H9 (cell line): ENCODE data around the gene MRGPRX2. TPM values are rescaled to one million over a fixed set of nuclear protein-coding genes. Genes with fewer than 3 reads are reported as not detected.

Experiments used
- DNase-seq: peaks from one replicate; pipeline ENCODE4 v3.0.0-alpha.2; 2017
- H2AFZ ChIP-seq: one replicate; pipeline ENCODE4 v1.6.1; 2013; ENCODE audit warnings: mild to moderate bottlenecking, low read length, control low read depth, moderate library complexity
- H2AK5ac ChIP-seq: 2 replicates; pipeline ENCODE4 v1.6.1; 2013; ENCODE audit warnings: low read length, control low read depth, mixed read lengths; ENCODE audit not compliant: insufficient read length
- H2BK120ac ChIP-seq: one replicate; pipeline ENCODE4 v1.6.1; 2013; ENCODE audit warnings: low read depth, mild to moderate bottlenecking, low read length, control low read depth, inconsistent platforms; ENCODE audit not compliant: poor library complexity, severe bottlenecking
- H2BK12ac ChIP-seq: 2 replicates; pipeline ENCODE4 v1.6.1; 2013; ENCODE audit warnings: low read length, control low read depth, mixed read lengths, low read depth; ENCODE audit not compliant: insufficient read length
- H2BK15ac ChIP-seq: 2 replicates; pipeline ENCODE4 v1.6.1; 2013; ENCODE audit warnings: low read depth, low read length, control low read depth
- H2BK20ac ChIP-seq: one replicate; pipeline ENCODE4 v1.6.1; 2013; ENCODE audit warnings: low read depth, mild to moderate bottlenecking, low read length, control low read depth, inconsistent platforms; ENCODE audit not compliant: poor library complexity, severe bottlenecking
- H2BK5ac ChIP-seq: 2 replicates; pipeline ENCODE4 v1.6.1; 2013; ENCODE audit warnings: low read length, control low read depth, mixed read lengths; ENCODE audit not compliant: insufficient read length
- H3K14ac ChIP-seq: 2 replicates; pipeline ENCODE4 v1.6.1; 2013; ENCODE audit warnings: low read length, control low read depth; ENCODE audit not compliant: insufficient read depth
- H3K18ac ChIP-seq: 2 replicates; pipeline ENCODE4 v1.6.1; 2013; ENCODE audit warnings: low read depth, mild to moderate bottlenecking, mixed read lengths, low read length, control low read depth; ENCODE audit not compliant: insufficient read length
- H3K23ac ChIP-seq: 2 replicates; pipeline ENCODE4 v1.6.1; 2013; ENCODE audit warnings: low read length, control low read depth, mixed read lengths, low read depth; ENCODE audit not compliant: insufficient read length
- H3K23me2 ChIP-seq: 2 replicates; pipeline ENCODE4 v1.6.1; 2013; ENCODE audit warnings: low read depth, mild to moderate bottlenecking, mixed read lengths, low read length, control low read depth; ENCODE audit not compliant: insufficient read length, poor library complexity, severe bottlenecking
- H3K27ac ChIP-seq: 2 replicates; pipeline ENCODE4 v1.5.1; 2013; ENCODE audit warnings: low read length, control low read depth, mixed read lengths, low read depth; ENCODE audit not compliant: insufficient read length
- H3K27me3 ChIP-seq: 2 replicates; pipeline ENCODE4 v1.6.1; 2013; ENCODE audit warnings: low read length, control low read depth, inconsistent platforms; ENCODE audit not compliant: insufficient read depth
- H3K4ac ChIP-seq: 2 replicates; pipeline ENCODE4 v1.6.1; 2013; ENCODE audit warnings: low read depth, mild to moderate bottlenecking, control low read depth, inconsistent platforms, low read length, moderate library complexity
- H3K4me1 ChIP-seq: 2 replicates; pipeline ENCODE4 v1.6.1; 2013; ENCODE audit warnings: low read length, control low read depth, inconsistent platforms; ENCODE audit not compliant: insufficient read depth
- H3K4me2 ChIP-seq: 2 replicates; pipeline ENCODE4 v1.6.1; 2013; ENCODE audit warnings: low read length, control low read depth, mixed read lengths; ENCODE audit not compliant: insufficient read length, insufficient read depth
- H3K56ac ChIP-seq: 2 replicates; pipeline ENCODE4 v1.6.1; 2013; ENCODE audit warnings: low read depth, mild to moderate bottlenecking, mixed read lengths, low read length, control low read depth; ENCODE audit not compliant: insufficient read length
- H3K79me1 ChIP-seq: 2 replicates; pipeline ENCODE4 v1.6.1; 2013; ENCODE audit warnings: low read depth, mild to moderate bottlenecking, moderate library complexity, low read length, control low read depth, inconsistent platforms; ENCODE audit not compliant: insufficient read depth, poor library complexity, severe bottlenecking
- H3K79me2 ChIP-seq: 2 replicates; pipeline ENCODE4 v1.6.1; 2013; ENCODE audit warnings: low read length, control low read depth, inconsistent platforms; ENCODE audit not compliant: insufficient read depth
- H3K9ac ChIP-seq: 2 replicates; pipeline ENCODE4 v1.6.1; 2013; ENCODE audit warnings: low read length, control low read depth, mixed read lengths; ENCODE audit not compliant: insufficient read length; ENCODE audit errors: extremely low read depth
- H3K9me3 ChIP-seq: one replicate; pipeline ENCODE4 v1.6.1; 2013; ENCODE audit warnings: low read depth, low read length, inconsistent platforms; ENCODE audit not compliant: control insufficient read depth
- H3T11ph ChIP-seq: one replicate; pipeline ENCODE4 v1.6.1; 2013; ENCODE audit warnings: mild to moderate bottlenecking, low read length, control low read depth, inconsistent platforms
- H4K20me1 ChIP-seq: one replicate; pipeline ENCODE4 v1.6.1; 2013; ENCODE audit not compliant: control insufficient read depth, insufficient read length, insufficient read depth
- H4K5ac ChIP-seq: 2 replicates; pipeline ENCODE4 v1.6.1; 2013; ENCODE audit warnings: low read depth, mild to moderate bottlenecking, mixed read lengths, low read length, control low read depth; ENCODE audit not compliant: insufficient read length
- H4K8ac ChIP-seq: replicated peaks from 2 replicates; pipeline ENCODE4 v1.6.1; 2013; ENCODE audit warnings: low read length, control low read depth, mixed read lengths, low read depth; ENCODE audit not compliant: insufficient read length
- H4K91ac ChIP-seq: 2 replicates; pipeline ENCODE4 v1.6.1; 2013; ENCODE audit warnings: low read depth, mild to moderate bottlenecking, moderate library complexity, mixed read lengths, low read length, control low read depth; ENCODE audit not compliant: insufficient read length
- H3K27ac Mint-ChIP-seq, 3 experiments: 2 replicates in 2 of 3; 3 replicates in 1 of 3; pipeline ENCODE4 v1.8.0; 2020 to 2021; ENCODE audit warnings: mixed read lengths in 3 of 3, mild to moderate bottlenecking in 1 of 3, moderate library complexity in 1 of 3
- H3K27me3 Mint-ChIP-seq: 2 replicates; pipeline ENCODE4 v1.8.0; 2021; ENCODE audit warnings: low read depth, mild to moderate bottlenecking, moderate library complexity, mixed read lengths
- H3K36me3 Mint-ChIP-seq, 3 experiments: 2 replicates in 2 of 3; 3 replicates in 1 of 3; pipeline ENCODE4 v1.8.0; 2020 to 2021; ENCODE audit warnings: low read depth in 3 of 3, mixed read lengths in 3 of 3; ENCODE audit not compliant: insufficient read depth in 1 of 3
- H3K4me1 Mint-ChIP-seq, 2 experiments: 2 replicates each; pipeline ENCODE4 v1.8.0; 2020; ENCODE audit warnings: mixed read lengths in 2 of 2
- H3K4me3 Mint-ChIP-seq, 2 experiments: 2 replicates in 1 of 2; 3 replicates in 1 of 2; pipeline ENCODE4 v1.8.0; 2020 to 2021; ENCODE audit warnings: mild to moderate bottlenecking in 2 of 2, mixed read lengths in 2 of 2, moderate library complexity in 1 of 2
- H3K9me3 Mint-ChIP-seq, 2 experiments: 2 replicates in 1 of 2; 3 replicates in 1 of 2; pipeline ENCODE4 v1.8.0; 2020; ENCODE audit warnings: mild to moderate bottlenecking in 2 of 2, mixed read lengths in 2 of 2, moderate library complexity in 1 of 2
- whole genome bisulfite sequencing: extraction: QIAGEN DNeasy Blood & Tissue Kit; methylation state at CpG from one replicate; pipeline ENCODE4 v1.1.7; 2013; ENCODE audit warnings: missing lambda C conversion rate, low lambda C conversion rate, mixed read lengths; ENCODE audit not compliant: insufficient read length; ENCODE audit errors: extremely low coverage; 5-methylcytosine and 5-hydroxymethylcytosine counted together
- total RNA-seq: library from RNA; stranded (reverse); gene quantifications from 2 replicates; pipeline ENCODE4 v1.2.1, GENCODE V29; 2021
- TF ChIP-seq, protein P1 (sequence below): fragments of 200-600 bp; sonication (generic); conservative IDR thresholded peaks from 3 replicates; pipeline ENCODE4 v1.8.0; 2021; ENCODE audit warnings: antibody characterized with exemption, mild to moderate bottlenecking

Gene MRGPRX2
- total RNA-seq, 1 experiment from 2014 or later, result not detected

DNA sequence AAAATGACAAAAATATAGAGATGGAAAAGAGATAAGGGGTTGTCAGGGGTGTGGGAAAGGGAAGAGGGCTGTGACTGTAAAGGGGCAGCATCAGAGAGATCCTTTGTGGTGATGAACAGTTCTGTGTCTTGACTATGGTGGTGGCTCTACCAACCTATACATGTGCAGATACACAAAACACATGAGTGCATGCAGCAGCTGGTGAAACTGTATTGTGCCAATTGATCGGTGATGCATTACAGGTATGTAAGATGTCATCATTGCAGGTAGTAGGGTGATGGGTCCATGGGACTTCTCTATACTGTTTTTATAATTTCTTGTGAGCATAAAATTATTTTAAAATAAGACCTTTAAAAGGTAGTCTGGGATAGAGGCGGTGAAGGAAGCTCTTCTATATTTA lies 32.3 kb upstream of the MRGPRX2 start:
- Histone ChIP-seq H3K27ac (no peak overlapping the region), H3K23me2 (no peaks in the 10 kb centered on the region), H3K79me2 (no peaks in the 10 kb centered on the region), H2BK5ac (no peak overlapping the region), H3K56ac (no peak overlapping the region), H4K20me1 (no peaks in the 10 kb centered on the region), H4K91ac (no peak overlapping the region), H4K5ac (no peak overlapping the region), H3K9ac (no peak overlapping the region), H2BK15ac (no peak overlapping the region), H3T11ph (no peak overlapping the region), H4K8ac (no peak overlapping the region), H3K79me1 (no peaks in the 10 kb centered on the region), H2BK20ac (no peak overlapping the region), H3K27me3 (no peaks in the 10 kb centered on the region), H3K9me3 (no peaks in the 10 kb centered on the region), H3K4me2 (no peak overlapping the region), H2AFZ (no peak overlapping the region), H2BK120ac (no peak overlapping the region), H3K4ac (no peak overlapping the region), H3K14ac (no peak overlapping the region), H3K18ac (no peak overlapping the region), H3K4me1 (no peaks in the 10 kb centered on the region), H3K23ac (no peak overlapping the region), H2BK12ac (no peak overlapping the region), H2AK5ac (no peak overlapping the region)
- no peak overlapping the region for H3K4me3 Mint-ChIP-seq
- no peaks in the 10 kb centered on the region for H3K9me3 Mint-ChIP-seq
- H3K27me3 Mint-ChIP-seq, result peaks cover 27% of the 10 kb centered on the region
- TF ChIP-seq, protein P1, sequence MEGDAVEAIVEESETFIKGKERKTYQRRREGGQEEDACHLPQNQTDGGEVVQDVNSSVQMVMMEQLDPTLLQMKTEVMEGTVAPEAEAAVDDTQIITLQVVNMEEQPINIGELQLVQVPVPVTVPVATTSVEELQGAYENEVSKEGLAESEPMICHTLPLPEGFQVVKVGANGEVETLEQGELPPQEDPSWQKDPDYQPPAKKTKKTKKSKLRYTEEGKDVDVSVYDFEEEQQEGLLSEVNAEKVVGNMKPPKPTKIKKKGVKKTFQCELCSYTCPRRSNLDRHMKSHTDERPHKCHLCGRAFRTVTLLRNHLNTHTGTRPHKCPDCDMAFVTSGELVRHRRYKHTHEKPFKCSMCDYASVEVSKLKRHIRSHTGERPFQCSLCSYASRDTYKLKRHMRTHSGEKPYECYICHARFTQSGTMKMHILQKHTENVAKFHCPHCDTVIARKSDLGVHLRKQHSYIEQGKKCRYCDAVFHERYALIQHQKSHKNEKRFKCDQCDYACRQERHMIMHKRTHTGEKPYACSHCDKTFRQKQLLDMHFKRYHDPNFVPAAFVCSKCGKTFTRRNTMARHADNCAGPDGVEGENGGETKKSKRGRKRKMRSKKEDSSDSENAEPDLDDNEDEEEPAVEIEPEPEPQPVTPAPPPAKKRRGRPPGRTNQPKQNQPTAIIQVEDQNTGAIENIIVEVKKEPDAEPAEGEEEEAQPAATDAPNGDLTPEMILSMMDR, result no peak
- no peak for DNase-seq
- no peaks in the 10 kb centered on the region for H3K36me3 Mint-ChIP-seq
- WGBS, result no CpG with 5 or more reads among the region's 2 CpGs
- H3K4me1 Mint-ChIP-seq, result no peaks in the 10 kb centered on the region
- H3K27ac Mint-ChIP-seq, result no peak overlapping the region
